ENCODE measurements around the gene HIVEP3.

HIVEP3 gene

DNA sequence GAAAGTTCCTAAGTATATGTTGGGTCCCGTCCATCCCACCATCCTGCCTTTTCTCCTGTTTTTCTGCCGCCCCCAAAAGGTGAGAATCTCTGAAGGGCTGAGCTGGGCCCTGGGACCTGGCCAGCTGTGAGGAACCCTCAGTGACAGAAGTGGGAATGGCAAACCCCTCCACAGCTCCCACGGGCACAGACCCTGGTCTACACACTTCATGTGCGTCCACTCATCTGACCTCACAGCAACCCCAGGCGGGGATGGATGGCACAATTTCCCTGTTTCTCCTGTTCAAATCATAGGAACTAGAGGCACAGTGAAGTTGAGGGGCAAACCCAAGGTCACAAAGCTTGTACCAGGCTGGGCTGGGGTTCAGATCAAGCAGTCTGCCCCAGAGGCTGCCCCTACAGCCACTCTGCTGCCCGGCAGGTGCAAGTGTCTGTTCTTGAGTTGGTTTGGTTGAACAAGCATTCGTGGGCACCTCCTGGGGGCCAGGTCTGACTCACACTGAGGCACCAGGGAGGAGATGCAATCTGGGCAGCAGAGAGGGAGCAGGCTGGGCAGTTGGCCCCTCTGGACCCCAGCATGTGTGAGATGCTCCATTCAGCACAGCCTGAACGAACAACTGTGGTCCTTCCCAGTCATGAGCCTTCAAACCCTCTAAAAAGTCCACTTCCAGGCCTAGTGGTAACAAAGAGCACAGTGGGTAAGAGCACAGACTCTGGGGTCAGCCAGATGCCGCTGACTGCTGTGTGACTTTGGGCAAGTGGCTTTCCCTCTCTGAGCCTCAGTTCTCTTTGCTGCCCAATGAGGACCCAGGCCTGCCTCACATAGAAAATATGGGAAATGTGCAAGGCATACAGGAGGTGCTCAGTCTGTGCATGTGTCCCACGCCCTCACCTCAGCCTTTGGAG is 438.3 kb downstream of the HIVEP3 start:
- DNase-seq (ENCODE audit: extremely low read depth, low read depth): no peak
- TF ChIP-seq, protein P1, sequence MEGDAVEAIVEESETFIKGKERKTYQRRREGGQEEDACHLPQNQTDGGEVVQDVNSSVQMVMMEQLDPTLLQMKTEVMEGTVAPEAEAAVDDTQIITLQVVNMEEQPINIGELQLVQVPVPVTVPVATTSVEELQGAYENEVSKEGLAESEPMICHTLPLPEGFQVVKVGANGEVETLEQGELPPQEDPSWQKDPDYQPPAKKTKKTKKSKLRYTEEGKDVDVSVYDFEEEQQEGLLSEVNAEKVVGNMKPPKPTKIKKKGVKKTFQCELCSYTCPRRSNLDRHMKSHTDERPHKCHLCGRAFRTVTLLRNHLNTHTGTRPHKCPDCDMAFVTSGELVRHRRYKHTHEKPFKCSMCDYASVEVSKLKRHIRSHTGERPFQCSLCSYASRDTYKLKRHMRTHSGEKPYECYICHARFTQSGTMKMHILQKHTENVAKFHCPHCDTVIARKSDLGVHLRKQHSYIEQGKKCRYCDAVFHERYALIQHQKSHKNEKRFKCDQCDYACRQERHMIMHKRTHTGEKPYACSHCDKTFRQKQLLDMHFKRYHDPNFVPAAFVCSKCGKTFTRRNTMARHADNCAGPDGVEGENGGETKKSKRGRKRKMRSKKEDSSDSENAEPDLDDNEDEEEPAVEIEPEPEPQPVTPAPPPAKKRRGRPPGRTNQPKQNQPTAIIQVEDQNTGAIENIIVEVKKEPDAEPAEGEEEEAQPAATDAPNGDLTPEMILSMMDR (IDR thresholded peaks at IDR 0.05; ENCODE audit: low read depth, low read length): no peak

DNA sequence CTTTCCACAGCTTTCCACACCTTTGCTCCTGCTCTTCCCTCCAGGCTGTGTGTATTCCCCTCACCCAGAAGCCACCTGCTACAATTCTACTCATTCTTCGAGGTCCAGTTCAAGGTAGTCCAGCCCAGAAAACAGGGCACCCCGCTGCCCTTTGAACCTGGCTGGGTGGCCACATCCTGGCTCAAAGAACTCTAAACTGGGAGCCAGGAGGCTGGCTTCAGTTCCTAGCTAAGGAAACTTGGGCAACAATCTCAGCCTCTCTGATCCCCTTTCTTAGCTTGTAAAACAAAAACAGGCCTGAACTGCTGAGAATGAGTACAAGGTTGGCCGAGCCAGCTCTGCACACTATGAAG is 438.9 kb downstream of the HIVEP3 start:
- TF ChIP-seq, protein P1 (IDR thresholded peaks at IDR 0.05; ENCODE audit: low read depth, low read length): no peak
- no peak for DNase-seq (ENCODE audit: extremely low read depth, low read depth)

DNA sequence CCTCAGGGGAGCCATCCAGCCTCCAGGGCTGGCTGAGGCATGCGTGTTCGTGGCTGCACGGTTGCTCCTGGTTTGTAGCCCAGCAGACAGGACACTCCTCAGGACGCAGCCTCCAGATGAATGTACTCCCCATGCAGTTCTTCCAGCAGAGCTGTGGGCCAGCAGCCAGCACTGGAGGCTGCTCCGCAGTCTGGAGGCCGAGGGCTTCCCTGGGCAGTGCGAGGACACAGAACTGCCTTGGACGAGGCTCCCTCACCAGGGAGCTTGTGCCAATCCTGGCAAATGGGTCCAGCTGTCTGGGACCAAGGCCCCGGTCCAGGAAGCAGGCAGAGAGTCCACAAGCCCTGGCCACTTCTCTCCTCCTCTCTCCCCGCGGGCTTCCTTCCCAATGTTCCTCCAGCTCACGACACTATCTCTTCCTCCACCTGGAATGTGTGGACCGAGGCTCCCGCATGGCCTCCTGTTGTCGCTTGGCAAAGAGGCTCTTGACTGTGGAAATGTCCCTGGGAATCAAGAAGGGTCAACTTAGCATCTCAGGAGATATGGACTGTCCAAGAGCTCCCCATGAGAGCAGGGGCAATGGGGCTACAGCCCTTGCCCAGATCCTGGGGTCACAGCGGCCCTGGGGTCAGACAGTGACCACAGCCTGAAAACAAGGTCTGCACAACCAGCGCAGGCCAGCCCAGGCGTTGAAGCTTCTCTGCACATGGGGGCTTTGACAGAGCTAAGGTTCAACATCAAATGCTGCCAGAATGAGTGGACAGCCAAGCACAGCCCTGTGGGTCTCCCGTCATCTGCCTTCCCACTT is 439.5 kb downstream of the HIVEP3 start:
- no peak for DNase-seq (ENCODE audit: extremely low read depth, low read depth)

DNA sequence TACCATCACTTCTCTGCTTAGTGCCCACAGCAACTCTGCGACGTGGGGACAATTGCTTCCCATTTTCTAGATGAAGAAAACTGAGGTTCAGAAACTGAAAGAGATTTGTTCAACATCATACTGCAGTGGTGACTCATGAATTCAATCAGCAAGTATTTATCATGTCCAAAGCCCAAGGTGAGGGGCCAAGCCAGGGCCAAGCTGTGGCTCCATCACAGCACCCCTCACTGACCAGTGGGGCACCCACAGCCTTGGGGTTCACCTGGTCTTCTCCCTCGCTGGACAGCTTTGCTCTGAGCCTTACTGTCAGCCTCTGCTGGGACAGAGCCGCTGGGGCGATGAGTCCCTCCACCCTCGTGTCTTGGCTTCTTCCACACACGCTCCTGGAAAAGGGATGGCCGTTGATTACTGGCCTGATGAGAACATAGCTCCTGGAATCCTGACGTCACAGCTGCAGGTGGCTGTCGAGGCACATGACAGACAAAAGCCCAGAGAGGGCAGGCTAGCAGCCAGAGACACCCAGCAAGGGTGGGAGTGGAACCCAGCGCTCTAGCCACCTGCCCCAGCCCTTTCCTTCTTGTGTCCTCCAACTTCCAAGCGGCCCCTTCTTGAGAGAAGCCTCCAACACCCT is 440.5 kb downstream of the HIVEP3 start:
- TF ChIP-seq, protein P1 (IDR thresholded peaks at IDR 0.05; ENCODE audit: low read depth, low read length): no peak

More for the DNA sequence above, 439.5 kb downstream of the HIVEP3 start:
- TF ChIP-seq, protein P1 (IDR thresholded peaks at IDR 0.05; ENCODE audit: low read depth, low read length): no peak

DNA sequence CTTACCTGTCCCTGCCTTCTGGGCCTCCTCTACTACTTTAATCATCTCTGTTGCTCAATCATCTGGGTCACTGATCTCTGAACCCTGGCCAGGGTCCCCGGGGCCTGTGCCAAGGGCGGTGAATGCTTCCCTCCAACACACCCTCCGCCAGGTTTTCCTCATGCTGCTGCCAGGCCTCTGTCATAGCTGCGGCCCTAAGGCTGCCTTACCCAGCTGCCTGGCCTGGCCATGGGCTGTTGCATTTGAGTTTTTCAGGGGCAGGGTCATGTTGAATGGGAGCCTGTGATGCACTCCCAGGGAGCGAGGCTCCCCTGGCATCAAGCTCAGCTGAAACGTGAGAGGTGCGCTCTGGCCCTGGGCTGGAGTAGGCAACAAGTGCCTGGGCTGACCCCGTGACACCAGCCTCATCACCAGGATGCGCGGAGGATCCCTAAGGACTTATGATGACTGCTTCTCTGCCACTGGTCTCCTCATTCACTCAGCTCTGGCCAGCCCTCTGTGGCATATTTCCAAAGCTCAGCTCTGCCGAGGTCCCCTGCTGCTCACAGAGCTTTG is 441.8 kb downstream of the HIVEP3 start:
- TF ChIP-seq, protein P1 (IDR thresholded peaks at IDR 0.05; ENCODE audit: low read depth, low read length): no peak

More for the DNA sequence above, 440.5 kb downstream of the HIVEP3 start:
- DNase-seq (ENCODE audit: extremely low read depth, low read depth): no peak

DNA sequence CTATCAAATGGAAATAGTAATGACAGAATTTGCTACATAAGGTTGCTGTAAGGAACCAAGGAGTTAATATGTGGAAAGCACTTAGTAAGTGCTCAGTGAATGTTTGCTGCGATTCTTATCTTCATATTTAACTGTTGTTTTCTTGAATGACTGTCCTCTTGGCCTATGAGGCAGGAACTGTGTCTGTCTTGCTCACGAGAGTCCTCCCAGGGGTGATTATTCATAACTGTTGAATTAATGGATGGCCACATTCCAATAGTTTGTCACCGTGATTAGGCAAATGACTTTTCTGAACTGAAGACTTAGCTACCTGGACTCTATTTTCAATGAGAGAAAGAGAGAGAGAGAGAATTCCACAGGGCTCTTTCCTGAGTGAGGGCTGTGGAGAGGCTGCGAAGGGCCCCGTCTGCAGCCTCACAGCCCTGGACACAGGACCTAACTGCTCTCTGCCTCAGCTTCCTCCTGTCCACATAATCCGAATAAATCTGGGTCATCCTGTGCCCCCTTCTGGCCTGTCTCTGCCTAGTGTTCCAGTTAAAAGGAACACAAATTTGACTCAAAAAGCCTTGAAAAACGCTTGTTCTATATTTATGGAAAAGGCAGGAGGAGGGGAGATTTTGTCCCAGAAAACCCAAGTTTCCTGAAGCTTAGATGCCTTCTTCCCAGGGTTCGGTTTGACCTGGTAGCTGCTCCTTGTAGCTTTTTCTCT is 442.7 kb downstream of the HIVEP3 start:
- no peak for DNase-seq (ENCODE audit: extremely low read depth, low read depth)
- TF ChIP-seq, protein P1 (IDR thresholded peaks at IDR 0.05; ENCODE audit: low read depth, low read length): no peak; the same call in 1 of the 2 replicates

More for the DNA sequence above, 441.8 kb downstream of the HIVEP3 start:
- no peak for DNase-seq (ENCODE audit: extremely low read depth, low read depth)

Measured in AG09319 (cell line).